Ovary (tissue), 9 donors: ENCODE measurements around the gene CARF. TPM values are rescaled to one million over a fixed set of nuclear protein-coding genes. Genes with fewer than 3 reads are reported as not detected.
"Not testable (repeated sequence)": the region's sequence is repeated elsewhere in the genome, so short reads cannot be mapped to it uniquely, and the experiment has no call there.

Experiments
- DNase-seq, 5 donors: peaks; one replicate each; pipeline ENCODE4 v3.0.0-alpha.2; 2019 to 2020
- H3K27ac ChIP-seq, 2 donors: fragments of 200-600 bp; one replicate each; pipeline versions ENCODE4 v1.5.1 to v1.8.0; 2019 to 2022
- H3K27me3 ChIP-seq: fragments of 200-600 bp; one replicate; pipeline ENCODE4 v1.8.0; 2022
- H3K36me3 ChIP-seq: fragments of 200-600 bp; sonication (generic); one replicate; pipeline ENCODE4 v1.5.1; 2019
- H3K4me1 ChIP-seq: one replicate; pipeline ENCODE4 v1.8.1; 2013; ENCODE audit warnings: mild to moderate bottlenecking, moderate library complexity; ENCODE audit not compliant: insufficient read depth
- H3K4me3 ChIP-seq: fragments of 200-600 bp; sonication (generic); one replicate; pipeline ENCODE4 v1.5.1; 2017
- H3K9me3 ChIP-seq, 2 donors: fragments of 200-600 bp in 1 of 2; sonication (generic) in 1 of 2; one replicate each; pipeline versions ENCODE4 v1.5.1 to v1.8.1; 2013 to 2019; ENCODE audit warnings: mild to moderate bottlenecking in 1 of 2, moderate library complexity in 1 of 2
- CTCF ChIP-seq, 3 donors: fragments of 450-650 bp in 2 of 3; fragments of 200-600 bp in 1 of 3; IDR thresholded peaks; one replicate each; pipeline versions ENCODE4 v1.5.1 to v1.8.0; 2016 to 2022; ENCODE audit warnings: antibody characterized with exemption in 3 of 3, mild to moderate bottlenecking in 1 of 3
- EP300 ChIP-seq: sonication (generic); formaldehyde crosslinking; IDR thresholded peaks from one replicate; pipeline ENCODE4 v1.6.1; 2017; ENCODE audit warnings: antibody characterized with exemption
- POLR2A ChIP-seq: fragments of 450-650 bp; IDR thresholded peaks from one replicate; pipeline ENCODE4 v1.6.1; 2017; ENCODE audit warnings: antibody characterized with exemption, mild to moderate bottlenecking, moderate library complexity
- WGBS, 3 donors: extraction: QIAGEN DNeasy Blood & Tissue Kit in 1 of 3; methylation state at CpG; one replicate each; pipeline versions ENCODE4 v1.1.5 to v1.1.7; 2013 to 2017; 5-methylcytosine and 5-hydroxymethylcytosine counted together
- intact Hi-C, 4 donors: fragments of 100-400 bp; cut with DNase I; formaldehyde crosslinking; loops; one replicate each; pipeline versions ENCODE4 v1.11.0 to v1.15.1; 2022 to 2023
- polyA plus RNA-seq, 2 donors: library from polyadenylated mRNA; stranded (reverse); fragments of 200-250 nt in 1 of 2; fragments of 350-450 nt in 1 of 2; fragmentation: Illumina TruSeq in 1 of 2; extraction: RNeasy Lipid Tissue Mini Kit (QIAGEN cat#74804) in 1 of 2; gene quantifications; one replicate each; pipeline ENCODE4 v1.2.3, GENCODE V29; 2013 to 2014
- total RNA-seq, 7 donors: library from RNA; depleted of rRNA in 2 of 7; stranded (reverse); fragments of >200 nt in 2 of 7; fragmentation: NEBNext Ultra II Directional in 3 of 7; extraction: Animal tissue kit (Norgen Biotek cat#: 25700) in 3 of 7; gene quantifications; one replicate each; pipeline versions ENCODE4 v1.1.0 to v1.2.4, GENCODE V29; 2016 to 2023
- donor health status: DM: no; HTN: no; CAD: no; lungs with moderate emphysema.
- donor health status: DM: no; HTN: no; CAD: no.
- donor health status: Bipolar disorder and iron deficiency.
- donor health status: DM: yes; HTN: yes; CAD: no.
- donor health status: DM: no; HTN: no; CAD: no.
- donor health status: DM: yes; HTN: yes; CAD: no.

The CARF gene
- total and polyA plus RNA-seq, 9 donors = 4.4 to 15.5 (median 12.3) TPM

- WGBS, 3 donors = 96 to 98% (median 98%) methylated on average over 2 of the region's 2 CpGs
- Histone ChIP-seq H3K4me3 (no peak overlapping the region), H3K9me3 (no peaks in the 10 kb centered on the region), H3K27me3 (no peaks in the 10 kb centered on the region), H3K4me1 (no peaks in the 10 kb centered on the region), H3K27ac (no peak overlapping the region), H3K36me3 (no peaks in the 10 kb centered on the region)
- intact Hi-C loops = loop anchor here in 2 of 4 donors (10.0 kb wide), 1 partner anchor 293 kb away; no protein-coding TSS in a partner anchor
- no peak for TF ChIP-seq EP300
- no peak for TF ChIP-seq CTCF (IDR thresholded peaks at IDR 0.05)
- TF ChIP-seq POLR2A = no peak
- DNase-seq = no peak
These were observed 34.4 kb upstream of the CARF start for GRCh38 chr2:202877699-202878098.

- intact Hi-C loops = no loop called here
- Histone ChIP-seq H3K9me3 (no peaks in the 10 kb centered on the region), H3K36me3 (no peaks in the 10 kb centered on the region), H3K4me3 (no peak overlapping the region), H3K4me1 (peaks cover 5% of the 10 kb centered on the region), H3K27ac (no peak overlapping the region), H3K27me3 (no peaks in the 10 kb centered on the region)
- WGBS, 3 donors = 65 to 89% (median 69%) methylated on average over 4 of the region's 4 CpGs
- TF ChIP-seq EP300 = no peak
- no peak for TF ChIP-seq POLR2A
- TF ChIP-seq CTCF (IDR thresholded peaks at IDR 0.05) = no peak
- no peak for DNase-seq
These were observed 30.5 kb upstream of the CARF start for GRCh38 chr2:202881570-202881969.

- TF ChIP-seq EP300 (no peak), POLR2A (no peak), CTCF (IDR thresholded peaks at IDR 0.05) (no peak)
- Histone ChIP-seq H3K36me3 (no peaks in the 10 kb centered on the region), H3K27me3 (no peaks in the 10 kb centered on the region), H3K27ac (no peak overlapping the region), H3K9me3 (no peaks in the 10 kb centered on the region), H3K4me1 (peaks cover 5% of the 10 kb centered on the region), H3K4me3 (no peak overlapping the region)
- DNase-seq = no peak
- intact Hi-C loops = no loop called here
- WGBS, 3 donors = 69 to 75% (median 72%) methylated on average over 5 of the region's 5 CpGs
These were observed 27.9 kb upstream of the CARF start for GRCh38 chr2:202883987-202884675.

- no peaks in the 10 kb centered on the region for H3K9me3 ChIP-seq
- no peak for DNase-seq
- peaks cover 5% of the 10 kb centered on the region for H3K4me1 ChIP-seq
- TF ChIP-seq POLR2A (no peak), CTCF (IDR thresholded peaks at IDR 0.05) (no peak), EP300 (no peak)
- no peaks in the 10 kb centered on the region for H3K36me3 ChIP-seq
- intact Hi-C loops = no loop called here
- WGBS, 3 donors = 34 to 57% (median 45%) methylated on average over 7 of the region's 7 CpGs
- no peak overlapping the region for H3K4me3 ChIP-seq
- no peak overlapping the region for H3K27ac ChIP-seq
- no peaks in the 10 kb centered on the region for H3K27me3 ChIP-seq
These were observed 26.9 kb upstream of the CARF start for GRCh38 chr2:202885190-202885589.

GRCh38 chr2:202905507-202905906, 6.6 kb upstream of the CARF start:
- intact Hi-C loops, H3K27ac ChIP-seq, H3K36me3 ChIP-seq, H3K27me3 ChIP-seq, H3K9me3 ChIP-seq, H3K4me1 ChIP-seq, H3K4me3 ChIP-seq, DNase-seq: not testable (repeated sequence)
